GM13977 (cell line): ENCODE data around the gene TSHZ1.

ENCODE experiments used
- DNase-seq: peaks from one replicate; pipeline ENCODE4 v3.0.0; 2012; ENCODE audit warnings: low spot score
- CTCF ChIP-seq: IDR thresholded peaks from 2 replicates; pipeline ENCODE4 v1.5.1; 2012; ENCODE audit warnings: mild to moderate bottlenecking, control low read depth; ENCODE audit not compliant: insufficient read depth; ENCODE audit errors: extremely low read depth, missing control alignments
- in situ Hi-C: fragments of 300-500 bp; cut with MboI; formaldehyde crosslinking; loops from one replicate; pipeline ENCODE4 v1.12.0; 2022; ENCODE audit warnings: low sequenced_read_pairs, low pct_unique_long_range_greater_than_20kb, mixed read lengths, inconsistent platforms; ENCODE audit not compliant: unreplicated experiment

TSHZ1 gene

GRCh38 chr18:75203416-75204268 lies 7.0 kb upstream of the TSHZ1 start:
- DNase-seq, result no peak
- TF ChIP-seq CTCF, result no peak
- in situ Hi-C loops, result no loop called here

- in situ Hi-C loops, result no loop called here
- TF ChIP-seq CTCF, result no peak
- no peak for DNase-seq
Measured at GRCh38 chr18:75204269-75204731, 6.3 kb upstream of the TSHZ1 start.

GRCh38 chr18:75204732-75205513 lies 5.7 kb upstream of the TSHZ1 start:
- in situ Hi-C loops, result no loop called here
- no peak for TF ChIP-seq CTCF
- DNase-seq, result peak; percentile 36

- no peak for TF ChIP-seq CTCF
- no peak for DNase-seq
- in situ Hi-C loops, result no loop called here
Measured at GRCh38 chr18:75205514-75206132, 5.0 kb upstream of the TSHZ1 start.

GRCh38 chr18:75206452-75207309 lies 3.9 kb upstream of the TSHZ1 start:
- in situ Hi-C loops, result no loop called here
- no peak for TF ChIP-seq CTCF
- no peak for DNase-seq
